ENCODE measurements around the gene IGF2.
A peak's percentile ranks its signal among the peaks of the same experiment; 100 is the strongest.

The IGF2 gene

GRCh38 chr11:2139123-2139521 lies at the start of gene IGF2:
Gene IGF2, minus strand, starts transcription at chr11:2139389. Its CDS starts 3,866 bp downstream, at chr11:2135523.
- DNase-seq (ENCODE audit: extremely low read depth, insufficient read length), result no peak
- no peak within 1 kb of the TSS for H3K4me3 ChIP-seq (replicated peaks; ENCODE audit: low read depth, low read length)
- TF ChIP-seq CTCF (IDR thresholded peaks at IDR 0.05; ENCODE audit: insufficient read depth, low read length, poor library complexity, severe bottlenecking), result no peak

GRCh38 chr11:2188745-2189144 lies 49.6 kb upstream of the IGF2 start:
- H3K36me3 ChIP-seq (ENCODE audit: control insufficient read depth, insufficient read depth, low read length), result no peaks in the 10 kb centered on the region
- H3K4me3 ChIP-seq (replicated peaks; ENCODE audit: low read depth, low read length), result no peak overlapping the region
- DNase-seq (ENCODE audit: extremely low read depth, insufficient read length), result no peak
- TF ChIP-seq CTCF (IDR thresholded peaks at IDR 0.05; ENCODE audit: insufficient read depth, low read length, poor library complexity, severe bottlenecking), result no peak
- no peaks in the 10 kb centered on the region; the same call in 1 of the 2 replicates for H3K27me3 ChIP-seq (replicated peaks; ENCODE audit: control insufficient read depth, insufficient read depth, low read length)

More at GRCh38 chr11:2139123-2139521, at the start of gene IGF2:
- Histone ChIP-seq H3K27me3 (replicated peaks; ENCODE audit: control insufficient read depth, insufficient read depth, low read length) (no peaks in the 10 kb centered on the region; the same call in 1 of the 2 replicates), H3K36me3 (ENCODE audit: control insufficient read depth, insufficient read depth, low read length) (no peaks in the 10 kb centered on the region)

GRCh38 chr11:2187280-2187707 lies 48.1 kb upstream of the IGF2 start:
- DNase-seq (ENCODE audit: extremely low read depth, insufficient read length), result no peak
- no peak for TF ChIP-seq CTCF (IDR thresholded peaks at IDR 0.05; ENCODE audit: insufficient read depth, low read length, poor library complexity, severe bottlenecking)
- no peaks in the 10 kb centered on the region for H3K27me3 ChIP-seq (replicated peaks; ENCODE audit: control insufficient read depth, insufficient read depth, low read length)
- H3K4me3 ChIP-seq (replicated peaks; ENCODE audit: low read depth, low read length), result no peak overlapping the region
- no peaks in the 10 kb centered on the region for H3K36me3 ChIP-seq (ENCODE audit: control insufficient read depth, insufficient read depth, low read length)

GRCh38 chr11:2186669-2187279 lies 47.6 kb upstream of the IGF2 start:
- peak; percentile 38 for TF ChIP-seq CTCF (IDR thresholded peaks at IDR 0.05; ENCODE audit: insufficient read depth, low read length, poor library complexity, severe bottlenecking)
- DNase-seq (ENCODE audit: extremely low read depth, insufficient read length), result no peak
- no peaks in the 10 kb centered on the region for H3K27me3 ChIP-seq (replicated peaks; ENCODE audit: control insufficient read depth, insufficient read depth, low read length)
- no peak overlapping the region for H3K4me3 ChIP-seq (replicated peaks; ENCODE audit: low read depth, low read length)
- H3K36me3 ChIP-seq (ENCODE audit: control insufficient read depth, insufficient read depth, low read length), result no peaks in the 10 kb centered on the region

- no peak for TF ChIP-seq CTCF (IDR thresholded peaks at IDR 0.05; ENCODE audit: insufficient read depth, low read length, poor library complexity, severe bottlenecking)
- no peak for DNase-seq (ENCODE audit: extremely low read depth, insufficient read length)
- Histone ChIP-seq H3K4me3 (replicated peaks; ENCODE audit: low read depth, low read length) (no peak overlapping the region), H3K36me3 (ENCODE audit: control insufficient read depth, insufficient read depth, low read length) (no peaks in the 10 kb centered on the region), H3K27me3 (replicated peaks; ENCODE audit: control insufficient read depth, insufficient read depth, low read length) (no peaks in the 10 kb centered on the region)
Observed at GRCh38 chr11:2185324-2186085, 46.3 kb upstream of the IGF2 start.
